HG03066 (cell line): ENCODE results near the gene CENPM.
A peak's percentile ranks its signal among the peaks of the same experiment; 100 is the strongest.

Experiments
- ATAC-seq: cut with Tn5 transposase; IDR thresholded peaks from one replicate; pipeline ENCODE4 v1.9.1; 2021; ENCODE audit warnings: low read depth; ENCODE audit not compliant: unreplicated experiment

The CENPM gene

GRCh38 chr22:41933411-41934177 is 13.4 kb downstream of the CENPM start:
- no peak for ATAC-seq

- ATAC-seq, result no peak
Measured at GRCh38 chr22:41932353-41932752, 14.6 kb downstream of the CENPM start.

- no peak for ATAC-seq
Measured at GRCh38 chr22:41931701-41932269, 15.2 kb downstream of the CENPM start.

GRCh38 chr22:41929418-41929810 is 17.5 kb downstream of the CENPM start:
- ATAC-seq, result no peak

GRCh38 chr22:41928593-41929417 is 18.1 kb downstream of the CENPM start:
- no peak for ATAC-seq

- ATAC-seq, result no peak
Measured at GRCh38 chr22:41927813-41928212, 19.1 kb downstream of the CENPM start.

- ATAC-seq, result peak; percentile 47
Measured at GRCh38 chr22:41925783-41926460, 21.0 kb downstream of the CENPM start.

GRCh38 chr22:41923595-41924276 is 23.2 kb downstream of the CENPM start:
- no peak for ATAC-seq

GRCh38 chr22:41922940-41923594 is 23.9 kb downstream of the CENPM start:
- no peak for ATAC-seq

- no peak for ATAC-seq
Measured at GRCh38 chr22:41922328-41922727, 24.6 kb downstream of the CENPM start.

GRCh38 chr22:41920271-41920976 is 26.5 kb downstream of the CENPM start:
- ATAC-seq, result no peak

- no peak for ATAC-seq
Measured at GRCh38 chr22:41919357-41920224, 27.4 kb downstream of the CENPM start.

- ATAC-seq, result no peak
Measured at GRCh38 chr22:41917903-41918791, 28.8 kb downstream of the CENPM start.

- ATAC-seq, result no peak
Measured at GRCh38 chr22:41917375-41917902, 29.5 kb downstream of the CENPM start.

- ATAC-seq, result no peak
Measured at GRCh38 chr22:41916745-41917358, 30.1 kb downstream of the CENPM start.

GRCh38 chr22:41915786-41916493 is 31.0 kb downstream of the CENPM start:
- no peak for ATAC-seq
